GM19025 (cell line): ENCODE measurements around the gene PSG3.
"Not testable (repeated sequence)": the region's sequence is repeated elsewhere in the genome, so short reads cannot be mapped to it uniquely, and the experiment has no call there.

ENCODE experiments used
- ATAC-seq: cut with Tn5 transposase; IDR thresholded peaks from one replicate; pipeline ENCODE4 v1.9.1; 2021; ENCODE audit warnings: mild to moderate bottlenecking, low read depth, moderate library complexity; ENCODE audit not compliant: unreplicated experiment

The PSG3 gene

DNA sequence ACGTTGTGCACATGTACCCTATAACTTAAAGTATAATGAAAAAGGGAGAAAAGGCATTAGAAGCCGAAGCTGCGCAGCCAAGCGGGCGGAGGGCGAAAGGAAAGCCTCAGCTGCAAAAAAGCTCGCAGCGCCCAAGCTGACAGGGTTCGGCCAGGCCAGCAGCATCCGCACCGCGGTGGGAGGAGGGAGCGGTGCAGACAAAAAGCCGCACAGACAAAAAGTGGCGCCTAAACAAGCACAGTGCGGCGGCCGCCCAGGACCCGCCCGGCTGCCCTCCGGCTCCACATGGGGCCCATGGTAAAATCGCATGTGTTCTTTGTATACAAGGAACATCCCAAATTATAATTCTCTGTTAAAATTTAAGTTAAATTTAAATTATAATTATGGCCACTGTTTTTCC lies 42.4 kb downstream of the PSG3 start:
- no peak for ATAC-seq

- ATAC-seq, result no peak
These were observed 44.3 kb downstream of the PSG3 start for GRCh38 chr19:42695811-42696503.

- ATAC-seq, result no peak
These were observed 46.4 kb downstream of the PSG3 start for GRCh38 chr19:42693760-42694350.

DNA sequence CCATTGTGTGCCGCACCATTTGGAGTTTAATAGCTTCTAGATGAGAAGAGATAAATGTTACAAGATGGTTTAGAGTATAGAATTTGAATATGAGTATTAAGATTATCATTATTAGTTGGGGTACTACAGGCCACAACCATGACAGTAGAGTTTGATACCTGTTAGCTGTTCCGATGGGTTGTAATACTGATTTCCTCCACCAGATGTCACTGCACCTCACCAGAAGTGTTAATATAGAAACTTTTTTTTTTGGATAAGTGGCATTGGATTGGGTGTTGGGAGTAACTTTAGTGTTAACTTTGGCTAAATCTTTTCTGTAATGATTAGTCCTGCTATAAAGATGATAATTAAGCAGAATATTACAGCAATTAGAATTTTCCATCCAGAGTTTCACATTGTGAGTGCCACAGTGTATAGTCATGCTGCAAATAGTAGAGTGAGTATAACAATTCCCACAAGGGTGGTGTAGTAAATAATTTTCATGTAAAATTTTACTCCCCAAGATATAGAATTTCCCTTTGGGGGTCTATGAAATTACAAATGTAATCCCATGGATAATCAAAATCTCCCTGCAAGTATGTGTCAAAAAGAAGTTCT lies 56.3 kb downstream of the PSG3 start:
- no peak for ATAC-seq

DNA sequence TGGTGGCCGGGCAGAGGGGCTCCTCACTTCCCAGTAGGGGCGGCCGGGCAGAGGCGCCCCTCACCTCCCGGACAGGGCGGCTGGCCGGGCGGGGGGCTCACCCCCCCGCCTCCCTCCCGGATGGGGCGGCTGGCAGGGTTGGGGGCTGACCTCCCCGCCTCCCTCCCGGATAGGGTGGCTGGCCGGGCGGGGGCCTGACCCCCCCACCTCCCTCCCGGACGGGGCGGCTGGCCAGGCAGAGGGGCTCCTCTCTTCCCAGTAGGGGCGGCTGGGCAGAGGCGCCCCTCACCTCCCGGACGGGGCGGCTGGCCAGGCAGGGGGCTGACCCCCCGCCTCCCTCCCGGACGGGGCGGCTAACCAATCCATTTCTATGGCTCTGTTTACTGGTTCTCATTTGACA lies 64.0 kb downstream of the PSG3 start:
- ATAC-seq, result not testable (repeated sequence)

- not testable (repeated sequence) for ATAC-seq
These were observed 65.7 kb downstream of the PSG3 start for GRCh38 chr19:42674549-42674948.
